ENCODE data around the gene PLTP.

DNA sequence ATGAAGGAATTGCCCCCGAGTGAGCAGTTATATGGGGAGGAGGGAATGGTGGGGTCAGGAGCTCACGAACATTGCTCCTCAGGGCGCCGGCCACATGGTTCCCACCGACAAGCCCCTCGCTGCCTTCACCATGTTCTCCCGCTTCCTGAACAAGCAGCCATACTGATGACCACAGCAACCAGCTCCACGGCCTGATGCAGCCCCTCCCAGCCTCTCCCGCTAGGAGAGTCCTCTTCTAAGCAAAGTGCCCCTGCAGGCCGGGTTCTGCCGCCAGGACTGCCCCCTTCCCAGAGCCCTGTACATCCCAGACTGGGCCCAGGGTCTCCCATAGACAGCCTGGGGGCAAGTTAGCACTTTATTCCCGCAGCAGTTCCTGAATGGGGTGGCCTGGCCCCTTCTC is 13.7 kb downstream of the PLTP start:
- no peak for TF ChIP-seq CTCF (IDR thresholded peaks at IDR 0.05)
- TF ChIP-seq POLR2A (IDR thresholded peaks at IDR 0.05) = no peak

All from gastroesophageal sphincter (tissue), 3 donors.